ENCODE data around the gene PDGFA. TPM values are rescaled to one million over a fixed set of nuclear protein-coding genes. Genes with fewer than 3 reads are reported as not detected.

PDGFA gene
- total and polyA plus RNA-seq, 4 donors, result 25.5 to 76.8 (median 58.3) TPM

- no peaks in the 10 kb centered on the region for H3K9me3 ChIP-seq (ENCODE audit: control insufficient read depth, insufficient read depth, low read length)
- no peaks in the 10 kb centered on the region for H3K27me3 ChIP-seq (ENCODE audit: control insufficient read depth, insufficient read depth, low read length)
- DNase-seq (ENCODE audit: low read depth in 4 of 6, low spot score in 6 of 6), result no peak
- 88% methylated on average over 48 of the region's 49 CpGs for WGBS (ENCODE audit: insufficient coverage)
- H3K4me3 ChIP-seq (ENCODE audit: low read depth, low read length), result no peak overlapping the region
- no peak overlapping the region for H3K27ac ChIP-seq (ENCODE audit: low read depth, low read length)
- H3K36me3 ChIP-seq (ENCODE audit: control insufficient read depth, insufficient read depth, low read length), result no peaks in the 10 kb centered on the region
- peaks cover 45% of the 10 kb centered on the region for H3K4me1 ChIP-seq (ENCODE audit: control insufficient read depth, insufficient read depth, low read length)
These were observed 57.2 kb downstream of the PDGFA start for GRCh38 chr7:462173-463103.

GRCh38 chr7:461453-462172, 58.0 kb downstream of the PDGFA start:
- Histone ChIP-seq H3K4me3 (ENCODE audit: low read depth, low read length) (no peak overlapping the region), H3K36me3 (ENCODE audit: control insufficient read depth, insufficient read depth, low read length) (no peaks in the 10 kb centered on the region), H3K27ac (ENCODE audit: low read depth, low read length) (peak overlapping the region; percentile 40), H3K9me3 (ENCODE audit: control insufficient read depth, insufficient read depth, low read length) (no peaks in the 10 kb centered on the region), H3K27me3 (ENCODE audit: control insufficient read depth, insufficient read depth, low read length) (no peaks in the 10 kb centered on the region), H3K4me1 (ENCODE audit: control insufficient read depth, insufficient read depth, low read length) (peaks cover 45% of the 10 kb centered on the region)
- 84% methylated on average over 29 of the region's 29 CpGs for WGBS (ENCODE audit: insufficient coverage)
- no peak for DNase-seq (ENCODE audit: low read depth in 4 of 6, low spot score in 6 of 6)

- no peak for DNase-seq (ENCODE audit: low read depth in 4 of 6, low spot score in 6 of 6)
- WGBS (ENCODE audit: insufficient coverage), result 88% methylated on average over 2 of the region's 2 CpGs
- H3K4me1 ChIP-seq (ENCODE audit: control insufficient read depth, insufficient read depth, low read length), result peaks cover 45% of the 10 kb centered on the region
These were observed 58.6 kb downstream of the PDGFA start for GRCh38 chr7:461117-461452.

GRCh38 chr7:460374-461116, 59.1 kb downstream of the PDGFA start:
- Histone ChIP-seq H3K4me1 (ENCODE audit: control insufficient read depth, insufficient read depth, low read length) (peaks cover 48% of the 10 kb centered on the region), H3K27ac (ENCODE audit: low read depth, low read length) (peak overlapping the region; percentile 40), H3K27me3 (ENCODE audit: control insufficient read depth, insufficient read depth, low read length) (no peaks in the 10 kb centered on the region), H3K9me3 (ENCODE audit: control insufficient read depth, insufficient read depth, low read length) (no peaks in the 10 kb centered on the region), H3K4me3 (ENCODE audit: low read depth, low read length) (no peak overlapping the region), H3K36me3 (ENCODE audit: control insufficient read depth, insufficient read depth, low read length) (no peaks in the 10 kb centered on the region)
- DNase-seq (ENCODE audit: low read depth in 4 of 6, low spot score in 6 of 6), result no peak
- WGBS (ENCODE audit: insufficient coverage), result 34% methylated on average over 22 of the region's 26 CpGs

More at GRCh38 chr7:461117-461452, 58.6 kb downstream of the PDGFA start:
- Histone ChIP-seq H3K4me3 (ENCODE audit: low read depth, low read length) (no peak overlapping the region), H3K27ac (ENCODE audit: low read depth, low read length) (peak overlapping the region; percentile 40), H3K9me3 (ENCODE audit: control insufficient read depth, insufficient read depth, low read length) (no peaks in the 10 kb centered on the region), H3K27me3 (ENCODE audit: control insufficient read depth, insufficient read depth, low read length) (no peaks in the 10 kb centered on the region), H3K36me3 (ENCODE audit: control insufficient read depth, insufficient read depth, low read length) (no peaks in the 10 kb centered on the region)

GRCh38 chr7:459584-460373, 59.9 kb downstream of the PDGFA start:
- Histone ChIP-seq H3K4me1 (ENCODE audit: control insufficient read depth, insufficient read depth, low read length) (peaks cover 48% of the 10 kb centered on the region), H3K9me3 (ENCODE audit: control insufficient read depth, insufficient read depth, low read length) (no peaks in the 10 kb centered on the region), H3K27me3 (ENCODE audit: control insufficient read depth, insufficient read depth, low read length) (no peaks in the 10 kb centered on the region), H3K4me3 (ENCODE audit: low read depth, low read length) (no peak overlapping the region), H3K27ac (ENCODE audit: low read depth, low read length) (peak overlapping the region; percentile 25), H3K36me3 (ENCODE audit: control insufficient read depth, insufficient read depth, low read length) (no peaks in the 10 kb centered on the region)
- 93% methylated on average over 5 of the region's 6 CpGs for WGBS (ENCODE audit: insufficient coverage)
- no peak for DNase-seq (ENCODE audit: low read depth in 4 of 6, low spot score in 6 of 6)

GRCh38 chr7:458511-459245, 61.0 kb downstream of the PDGFA start:
- Histone ChIP-seq H3K27me3 (ENCODE audit: control insufficient read depth, insufficient read depth, low read length) (no peaks in the 10 kb centered on the region), H3K4me1 (ENCODE audit: control insufficient read depth, insufficient read depth, low read length) (peaks cover 43% of the 10 kb centered on the region), H3K4me3 (ENCODE audit: low read depth, low read length) (no peak overlapping the region), H3K9me3 (ENCODE audit: control insufficient read depth, insufficient read depth, low read length) (no peaks in the 10 kb centered on the region), H3K36me3 (ENCODE audit: control insufficient read depth, insufficient read depth, low read length) (no peaks in the 10 kb centered on the region), H3K27ac (ENCODE audit: low read depth, low read length) (no peak overlapping the region)
- 98% methylated on average over 7 of the region's 9 CpGs for WGBS (ENCODE audit: insufficient coverage)
- no peak for DNase-seq (ENCODE audit: low read depth in 4 of 6, low spot score in 6 of 6)

- peaks cover 3% of the 10 kb centered on the region for H3K27me3 ChIP-seq (ENCODE audit: control insufficient read depth, insufficient read depth, low read length)
- no peaks in the 10 kb centered on the region for H3K9me3 ChIP-seq (ENCODE audit: control insufficient read depth, insufficient read depth, low read length)
- H3K4me3 ChIP-seq (ENCODE audit: low read depth, low read length), result no peak overlapping the region
- no peak for DNase-seq (ENCODE audit: low read depth in 4 of 6, low spot score in 6 of 6)
- peaks cover 47% of the 10 kb centered on the region for H3K4me1 ChIP-seq (ENCODE audit: control insufficient read depth, insufficient read depth, low read length)
- no peaks in the 10 kb centered on the region for H3K36me3 ChIP-seq (ENCODE audit: control insufficient read depth, insufficient read depth, low read length)
- H3K27ac ChIP-seq (ENCODE audit: low read depth, low read length), result no peak overlapping the region
- WGBS (ENCODE audit: insufficient coverage), result 84% methylated on average over 30 of the region's 30 CpGs
These were observed 61.7 kb downstream of the PDGFA start for GRCh38 chr7:457814-458510.

GRCh38 chr7:455110-455928, 64.3 kb downstream of the PDGFA start:
- peak in 3 of 6 donors; percentile 36 to 85 (median 83) for DNase-seq (ENCODE audit: low read depth in 4 of 6, low spot score in 6 of 6)

More at GRCh38 chr7:455110-455928, 64.3 kb downstream of the PDGFA start:
- no peaks in the 10 kb centered on the region for H3K36me3 ChIP-seq (ENCODE audit: control insufficient read depth, insufficient read depth, low read length)
- H3K27ac ChIP-seq (ENCODE audit: low read depth, low read length), result no peak overlapping the region
- WGBS (ENCODE audit: insufficient coverage), result 39% methylated on average over 42 of the region's 42 CpGs
- H3K4me1 ChIP-seq (ENCODE audit: control insufficient read depth, insufficient read depth, low read length), result peaks cover 50% of the 10 kb centered on the region
- H3K9me3 ChIP-seq (ENCODE audit: control insufficient read depth, insufficient read depth, low read length), result no peaks in the 10 kb centered on the region
- H3K4me3 ChIP-seq (ENCODE audit: low read depth, low read length), result no peak overlapping the region
- H3K27me3 ChIP-seq (ENCODE audit: control insufficient read depth, insufficient read depth, low read length), result peaks cover 26% of the 10 kb centered on the region

All from spinal cord (tissue), 10 donors.